ENCODE results near the gene GDI1.
"Not testable (repeated sequence)": the region's sequence is repeated elsewhere in the genome, so short reads cannot be mapped to it uniquely, and the experiment has no call there.

- TF ChIP-seq POLR2A, CTCF (IDR thresholded peaks at IDR 0.05): not testable (repeated sequence)
Observed at GRCh38 chrX:154388094-154388493, 48.9 kb upstream of the GDI1 start.

Data from thyroid gland (tissue), 4 donors.